RWPE1 (cell line): ENCODE measurements around the gene LPAR2.

Experiments
- CTCF ChIA-PET: fragments of 350-600 bp; sonication (Branson Sonifier 250); formaldehyde crosslinking; extraction: SDS; loops from one replicate; lab custom pipeline; 2021; lab: Yijun Ruan, JAX
- POLR2A ChIA-PET: fragments of 400-600 bp; formaldehyde crosslinking; extraction: SDS; loops from one replicate; lab custom pipeline; 2020; ENCODE audit warnings: antibody characterized with exemption; ENCODE audit not compliant: low non-redundant PET; lab: Yijun Ruan, JAX
- DNase-seq: peaks from one replicate; pipeline ENCODE4 v3.0.0; 2012; ENCODE audit warnings: low spot score
- H3K27ac ChIP-seq: fragments of 450-650 bp; 2 replicates; pipeline ENCODE4 v1.5.1; 2017
- CTCF ChIP-seq: fragments of 450-650 bp; conservative IDR thresholded peaks from 2 replicates; pipeline ENCODE4 v1.5.1; 2017; ENCODE audit warnings: low read depth, mild to moderate bottlenecking

LPAR2 gene

GRCh38 chr19:19634516-19635312 lies 6.7 kb upstream of the LPAR2 start:
- DNase-seq, result no peak
- TF ChIP-seq CTCF, result no peak
- H3K27ac ChIP-seq, result no peak overlapping the region
- ChIA-PET CTCF (interaction anchor here (1.1 to 1.3 kb wide), 2 partner anchors 10 to 103 kb away, joined by 3 to 4 read pairs; no protein-coding TSS in a partner anchor), POLR2A (no interaction called here)

GRCh38 chr19:19633711-19634515 lies 5.9 kb upstream of the LPAR2 start:
- POLR2A ChIA-PET, result no interaction called here
- no peak for DNase-seq
- CTCF ChIA-PET, result interaction anchor here (0.6 to 1.3 kb wide), 2 partner anchors 10 to 79 kb away, joined by 3 to 4 read pairs; no protein-coding TSS in a partner anchor
- no peak overlapping the region for H3K27ac ChIP-seq
- no peak for TF ChIP-seq CTCF

- ChIA-PET POLR2A (interaction anchor here (0.7 kb wide), 1 partner anchor 32 kb away, joined by 5 read pairs; no protein-coding TSS in a partner anchor), CTCF (no interaction called here)
- no peak overlapping the region for H3K27ac ChIP-seq
- DNase-seq, result no peak
- no peak for TF ChIP-seq CTCF
These were observed 4.6 kb upstream of the LPAR2 start for GRCh38 chr19:19632661-19633060.

GRCh38 chr19:19631346-19631745 lies 3.3 kb upstream of the LPAR2 start:
- peak overlapping the region; percentile 31 for H3K27ac ChIP-seq

GRCh38 chr19:19630426-19630825 lies 2.4 kb upstream of the LPAR2 start:
- CTCF ChIA-PET, result interaction anchor here (0.6 kb wide), 1 partner anchor 76 kb away, joined by 3 read pairs; no protein-coding TSS in a partner anchor
- DNase-seq, result no peak
- POLR2A ChIA-PET, result no interaction called here
- peak overlapping the region; percentile 84; the same call in 1 of the 2 replicates for H3K27ac ChIP-seq
- TF ChIP-seq CTCF, result no peak

More at GRCh38 chr19:19631346-19631745, 3.3 kb upstream of the LPAR2 start:
- CTCF ChIA-PET, result no interaction called here
- POLR2A ChIA-PET, result no interaction called here
- no peak for TF ChIP-seq CTCF
- DNase-seq, result no peak

- no peak for TF ChIP-seq CTCF
- POLR2A ChIA-PET, result no interaction called here
These were observed 2.0 kb upstream of the LPAR2 start for GRCh38 chr19:19630062-19630414.

More at GRCh38 chr19:19630062-19630414, 2.0 kb upstream of the LPAR2 start:
- CTCF ChIA-PET, result interaction anchor here (0.9 kb wide), 1 partner anchor 76 kb away, joined by 4 read pairs; no protein-coding TSS in a partner anchor
- H3K27ac ChIP-seq, result peak overlapping the region; percentile 84
- no peak for DNase-seq
